K562 (cell line): ENCODE results near the gene NECAP2. TPM values are rescaled to one million over a fixed set of nuclear protein-coding genes. Genes with fewer than 3 reads are reported as not detected.

ENCODE experiments used
- E2F8 ChIP-seq: fragments of 450-650 bp; IDR thresholded peaks from 2 replicates; pipeline ENCODE4 v1.7.1; 2018; ENCODE audit warnings: mild to moderate bottlenecking, low read depth; ENCODE audit not compliant: partially characterized antibody
- MECOM ChIP-seq: fragments of 250-450 bp; sonication (Bioruptor Pico); IDR thresholded peaks from 2 replicates; pipeline ENCODE4 v1.8.0; 2022; ENCODE audit warnings: inconsistent platforms
- POLR2A ChIP-seq: fragments of 450-650 bp; conservative IDR thresholded peaks from 2 replicates; pipeline ENCODE4 v1.6.1; 2016
- RB1 ChIP-seq: fragments of 450-650 bp; IDR thresholded peaks from 2 replicates; pipeline ENCODE4 v1.6.1; 2017; ENCODE audit warnings: low read depth, mild to moderate bottlenecking
- SP1 ChIP-seq: sonication (generic); formaldehyde crosslinking; IDR thresholded peaks from 2 replicates; pipeline ENCODE4 v1.8.1; 2022; ENCODE audit warnings: mild to moderate bottlenecking, missing genetic modification reagents
- TARDBP ChIP-seq: fragments of 450-650 bp; IDR thresholded peaks from 2 replicates; pipeline ENCODE4 v1.6.1; 2016
- TSHZ1 ChIP-seq: fragments of 250-450 bp; sonication (Bioruptor Pico); IDR thresholded peaks from 2 replicates; pipeline ENCODE4 v1.4.0; 2020; ENCODE audit warnings: mild to moderate bottlenecking, moderate library complexity
- U2AF1 ChIP-seq: fragments of 200-400 bp; formaldehyde crosslinking; optimal IDR thresholded peaks from 2 replicates; pipeline ENCODE3; 2017; ENCODE audit warnings: mild to moderate bottlenecking, low read depth, low read length, moderate library complexity
- YBX1 ChIP-seq: fragments of 450-650 bp; IDR thresholded peaks from 2 replicates; pipeline ENCODE4 v1.7.1; 2016; ENCODE audit warnings: mild to moderate bottlenecking
- ZBTB2 ChIP-seq: fragments of 450-650 bp; IDR thresholded peaks from 2 replicates; pipeline ENCODE4 v1.6.1; 2016; ENCODE audit warnings: antibody characterized with exemption
- ZNF174 ChIP-seq: fragments of 250-450 bp; sonication (Bioruptor Pico); IDR thresholded peaks from 2 replicates; pipeline ENCODE4 v1.4.0; 2020; ENCODE audit warnings: mild to moderate bottlenecking
- ZNF217 ChIP-seq: sonication (generic); formaldehyde crosslinking; IDR thresholded peaks from 2 replicates; pipeline ENCODE4 v1.8.0; 2022; ENCODE audit warnings: mild to moderate bottlenecking, missing genetic modification reagents
- ZNF707 ChIP-seq: fragments of 250-450 bp; sonication (Bioruptor Pico); conservative IDR thresholded peaks from 2 replicates; pipeline ENCODE4 v1.8.0; 2022; ENCODE audit warnings: inconsistent platforms, mild to moderate bottlenecking, moderate library complexity
- polyA plus RNA-seq, 8 experiments: library from polyadenylated mRNA; depleted of rRNA in 4 of 8; stranded (reverse) in 5 of 8; unstranded in 3 of 8; fragments of >200 nt; fragmentation: Nextera tagmentation in 2 of 8; fragmentation: Illumina TruSeq in 1 of 8; extraction: Ambion mirVana in 2 of 8; extraction: Trizol in 1 of 8; gene quantifications; 2 replicates each; pipeline versions ENCODE4 v1.2.1 to v1.2.3, GENCODE V29; 2011 to 2014; ENCODE audit warnings: inconsistent platforms in 1 of 8, missing spikeins in 1 of 8
- total RNA-seq, 7 experiments: library from RNA; depleted of rRNA in 6 of 7; stranded (reverse); fragments of >200 nt in 6 of 7; fragmentation: Illumina TruSeq in 2 of 7; extraction: Trizol in 2 of 7; gene quantifications; 2 replicates each; pipeline versions ENCODE4 v1.2.1 to v1.2.3, GENCODE V29; 2011 to 2021; ENCODE audit warnings: low replicate concordance in 1 of 7
- TF ChIP-seq, protein P1 (sequence below): fragments of 150-350 bp; conservative IDR thresholded peaks from 2 replicates; pipeline ENCODE4 v1.6.1; 2014; ENCODE audit warnings: low read length
- TF ChIP-seq, protein P2 (sequence below): sonication (generic); formaldehyde crosslinking; IDR thresholded peaks from 2 replicates; pipeline ENCODE4 v1.8.0; 2022; ENCODE audit warnings: missing genetic modification reagents, mild to moderate bottlenecking, borderline replicate concordance

The NECAP2 gene
- total and polyA plus RNA-seq, 9 of the 15 experiments (the other 6 are each of a cell fraction or from before 2014, with no cell fraction given) = 22.7 to 107 (median 79.2) TPM

- no peak for TF ChIP-seq E2F8
- TF ChIP-seq ZNF217 (CRISPR knock-in tag) = no peak
- 0 out of 2 replicates have a peak, but pooled peaks have one; percentile 24 for TF ChIP-seq TARDBP
- no peak for TF ChIP-seq MECOM (CRISPR knock-in tag)
- TF ChIP-seq, protein P1, sequence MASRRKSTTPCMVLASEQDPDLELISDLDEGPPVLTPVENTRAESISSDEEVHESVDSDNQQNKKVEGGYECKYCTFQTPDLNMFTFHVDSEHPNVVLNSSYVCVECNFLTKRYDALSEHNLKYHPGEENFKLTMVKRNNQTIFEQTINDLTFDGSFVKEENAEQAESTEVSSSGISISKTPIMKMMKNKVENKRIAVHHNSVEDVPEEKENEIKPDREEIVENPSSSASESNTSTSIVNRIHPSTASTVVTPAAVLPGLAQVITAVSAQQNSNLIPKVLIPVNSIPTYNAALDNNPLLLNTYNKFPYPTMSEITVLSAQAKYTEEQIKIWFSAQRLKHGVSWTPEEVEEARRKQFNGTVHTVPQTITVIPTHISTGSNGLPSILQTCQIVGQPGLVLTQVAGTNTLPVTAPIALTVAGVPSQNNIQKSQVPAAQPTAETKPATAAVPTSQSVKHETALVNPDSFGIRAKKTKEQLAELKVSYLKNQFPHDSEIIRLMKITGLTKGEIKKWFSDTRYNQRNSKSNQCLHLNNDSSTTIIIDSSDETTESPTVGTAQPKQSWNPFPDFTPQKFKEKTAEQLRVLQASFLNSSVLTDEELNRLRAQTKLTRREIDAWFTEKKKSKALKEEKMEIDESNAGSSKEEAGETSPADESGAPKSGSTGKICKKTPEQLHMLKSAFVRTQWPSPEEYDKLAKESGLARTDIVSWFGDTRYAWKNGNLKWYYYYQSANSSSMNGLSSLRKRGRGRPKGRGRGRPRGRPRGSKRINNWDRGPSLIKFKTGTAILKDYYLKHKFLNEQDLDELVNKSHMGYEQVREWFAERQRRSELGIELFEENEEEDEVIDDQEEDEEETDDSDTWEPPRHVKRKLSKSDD = no peak
- TF ChIP-seq U2AF1 = no peak
- no peak for TF ChIP-seq ZNF707
- TF ChIP-seq SP1 (CRISPR knock-in tag) = no peak
- TF ChIP-seq, protein P2, sequence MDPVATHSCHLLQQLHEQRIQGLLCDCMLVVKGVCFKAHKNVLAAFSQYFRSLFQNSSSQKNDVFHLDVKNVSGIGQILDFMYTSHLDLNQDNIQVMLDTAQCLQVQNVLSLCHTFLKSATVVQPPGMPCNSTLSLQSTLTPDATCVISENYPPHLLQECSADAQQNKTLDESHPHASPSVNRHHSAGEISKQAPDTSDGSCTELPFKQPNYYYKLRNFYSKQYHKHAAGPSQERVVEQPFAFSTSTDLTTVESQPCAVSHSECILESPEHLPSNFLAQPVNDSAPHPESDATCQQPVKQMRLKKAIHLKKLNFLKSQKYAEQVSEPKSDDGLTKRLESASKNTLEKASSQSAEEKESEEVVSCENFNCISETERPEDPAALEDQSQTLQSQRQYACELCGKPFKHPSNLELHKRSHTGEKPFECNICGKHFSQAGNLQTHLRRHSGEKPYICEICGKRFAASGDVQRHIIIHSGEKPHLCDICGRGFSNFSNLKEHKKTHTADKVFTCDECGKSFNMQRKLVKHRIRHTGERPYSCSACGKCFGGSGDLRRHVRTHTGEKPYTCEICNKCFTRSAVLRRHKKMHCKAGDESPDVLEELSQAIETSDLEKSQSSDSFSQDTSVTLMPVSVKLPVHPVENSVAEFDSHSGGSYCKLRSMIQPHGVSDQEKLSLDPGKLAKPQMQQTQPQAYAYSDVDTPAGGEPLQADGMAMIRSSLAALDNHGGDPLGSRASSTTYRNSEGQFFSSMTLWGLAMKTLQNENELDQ (CRISPR knock-in tag) = no peak
- no peak for TF ChIP-seq YBX1
- no peak for TF ChIP-seq ZBTB2
- peak; percentile 63; the same call in 1 of the 2 replicates for TF ChIP-seq RB1
- no peak for TF ChIP-seq TSHZ1 (CRISPR knock-in tag)
- peak; percentile 41; the same call in 1 of the 2 replicates for TF ChIP-seq POLR2A
- no peak for TF ChIP-seq ZNF174 (CRISPR knock-in tag)
Observed at GRCh38 chr1:16498573-16499413, 58.3 kb downstream of the NECAP2 start (continued).
